GM19023 (cell line): ENCODE measurements around the gene UBR3.
"Not testable (repeated sequence)": the region's sequence is repeated elsewhere in the genome, so short reads cannot be mapped to it uniquely, and the experiment has no call there.

Experiments
- ATAC-seq: cut with Tn5 transposase; IDR thresholded peaks from one replicate; pipeline ENCODE4 v1.9.1; 2021; ENCODE audit warnings: mild to moderate bottlenecking, moderate library complexity; ENCODE audit not compliant: unreplicated experiment

UBR3 gene

GRCh38 chr2:169867579-169867978 is 40.3 kb downstream of the UBR3 start:
- ATAC-seq: no peak

GRCh38 chr2:169868951-169869350 is 41.7 kb downstream of the UBR3 start:
- ATAC-seq: no peak

DNA sequence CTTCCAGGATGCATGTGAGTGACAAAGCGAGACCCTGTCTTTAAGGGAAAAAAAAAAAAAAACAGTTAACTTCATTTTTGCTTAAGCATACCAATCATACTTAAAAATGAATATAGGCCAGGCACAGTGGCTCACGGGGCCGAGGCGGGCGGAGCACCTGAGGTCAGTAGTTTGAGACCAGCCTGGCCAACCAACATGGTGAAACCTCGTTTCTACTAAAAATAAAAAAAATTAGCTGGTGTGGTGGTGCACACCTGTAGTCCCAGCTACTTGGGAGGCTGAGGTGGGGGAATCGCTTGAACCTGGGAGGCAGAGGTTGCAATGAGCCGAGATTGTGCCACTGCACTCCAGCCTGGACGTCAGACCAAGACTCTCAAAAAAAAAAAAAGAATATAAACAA is 44.1 kb downstream of the UBR3 start:
- not testable (repeated sequence) for ATAC-seq

- no peak for ATAC-seq
Measured at GRCh38 chr2:169871994-169872393, 44.7 kb downstream of the UBR3 start.

GRCh38 chr2:169877398-169877797 is 50.1 kb downstream of the UBR3 start:
- ATAC-seq: no peak

DNA sequence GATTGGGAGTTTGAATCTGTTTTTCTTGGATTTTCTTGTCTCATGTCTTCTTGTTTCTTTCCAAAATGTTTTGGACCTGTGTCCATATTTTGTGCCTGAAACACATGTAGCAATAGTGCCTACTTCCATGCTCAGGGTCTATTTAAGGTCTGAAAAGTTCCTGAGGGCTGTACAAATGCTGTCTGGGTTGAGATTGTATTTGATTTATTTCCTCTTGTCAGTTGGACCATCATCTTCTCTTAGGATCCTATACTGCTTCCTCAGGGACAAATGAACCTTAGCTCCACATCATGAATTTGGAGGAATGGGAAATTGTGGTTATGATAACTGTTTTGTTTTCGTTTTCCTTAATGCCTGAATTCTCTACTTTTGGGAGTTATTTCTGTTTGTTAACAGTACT is 59.9 kb downstream of the UBR3 start:
- no peak for ATAC-seq

GRCh38 chr2:169891593-169892298 is 64.5 kb downstream of the UBR3 start:
- ATAC-seq: no peak

- no peak for ATAC-seq
Measured at GRCh38 chr2:169892951-169893350, 65.7 kb downstream of the UBR3 start.

DNA sequence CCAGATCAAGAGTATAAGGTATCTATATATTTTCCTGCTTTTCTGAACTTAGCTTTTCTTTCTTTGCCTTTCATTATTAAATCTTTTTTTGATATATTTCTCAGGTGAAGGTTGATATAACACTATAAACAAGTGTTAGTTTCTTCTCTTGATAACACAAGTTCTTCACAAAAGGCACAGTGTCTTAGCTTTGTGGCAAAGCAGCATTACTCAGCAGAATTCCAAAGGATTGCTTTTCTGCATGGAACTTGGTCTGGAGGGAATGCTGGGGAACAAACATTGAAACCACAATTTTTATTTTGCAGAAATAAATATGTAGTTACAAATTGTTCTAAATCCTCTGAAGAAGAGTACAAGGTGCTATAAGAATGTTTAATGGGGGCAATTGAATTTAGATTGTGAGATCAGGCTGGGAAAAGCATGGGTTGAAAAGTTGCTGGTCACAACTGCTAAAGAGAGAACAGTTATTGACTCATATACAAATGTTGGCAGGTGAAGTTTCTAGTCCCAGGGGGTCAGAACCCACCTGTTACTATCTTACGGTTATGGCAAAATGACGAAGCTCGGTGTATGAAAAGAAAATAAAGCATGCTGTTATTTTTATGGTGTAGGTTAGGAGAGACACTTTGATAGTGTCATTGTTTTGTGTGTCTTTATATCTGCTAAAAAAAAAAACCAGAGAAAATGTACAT is 68.2 kb downstream of the UBR3 start:
- no peak for ATAC-seq

DNA sequence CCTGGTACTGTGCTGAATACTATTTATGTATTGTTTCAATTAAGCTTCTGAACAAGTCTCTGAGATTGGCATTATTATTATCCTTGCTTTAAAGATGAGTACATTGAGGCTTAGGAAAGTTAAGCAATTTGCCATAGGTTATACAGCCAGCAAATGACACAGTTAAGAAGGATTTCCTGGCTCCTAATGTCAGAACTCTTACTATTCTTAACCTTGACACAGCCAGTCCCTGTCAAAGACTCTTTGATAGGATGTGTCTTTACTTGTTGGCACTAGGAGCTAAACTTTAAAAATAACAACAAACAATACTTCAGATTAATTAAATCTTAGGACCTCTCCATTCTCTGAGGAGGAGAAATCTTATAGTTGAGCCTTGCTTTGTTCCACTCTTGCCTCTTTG is 70.6 kb downstream of the UBR3 start:
- ATAC-seq: no peak

DNA sequence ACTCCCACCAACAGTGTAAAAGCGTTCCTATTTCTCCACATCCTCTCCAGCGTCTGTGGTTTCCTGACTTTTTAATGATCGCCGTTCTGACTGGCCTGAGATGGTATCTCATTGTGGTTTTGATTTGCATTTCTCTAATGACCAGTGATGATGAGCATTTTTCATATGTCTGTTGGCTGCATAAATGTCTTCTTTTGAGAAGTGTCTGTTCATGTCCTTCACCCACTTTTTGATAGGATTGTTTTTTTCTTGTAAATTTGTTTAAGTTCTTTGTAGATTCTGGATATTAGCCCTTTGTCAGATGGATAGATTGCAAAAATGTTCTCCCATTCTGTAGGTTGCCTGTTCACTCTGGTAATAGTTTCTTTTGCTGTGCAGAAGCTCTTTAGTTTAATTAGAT is 72.8 kb downstream of the UBR3 start:
- not testable (repeated sequence) for ATAC-seq

- no peak for ATAC-seq
Measured at GRCh38 chr2:169900686-169901085, 73.4 kb downstream of the UBR3 start.

DNA sequence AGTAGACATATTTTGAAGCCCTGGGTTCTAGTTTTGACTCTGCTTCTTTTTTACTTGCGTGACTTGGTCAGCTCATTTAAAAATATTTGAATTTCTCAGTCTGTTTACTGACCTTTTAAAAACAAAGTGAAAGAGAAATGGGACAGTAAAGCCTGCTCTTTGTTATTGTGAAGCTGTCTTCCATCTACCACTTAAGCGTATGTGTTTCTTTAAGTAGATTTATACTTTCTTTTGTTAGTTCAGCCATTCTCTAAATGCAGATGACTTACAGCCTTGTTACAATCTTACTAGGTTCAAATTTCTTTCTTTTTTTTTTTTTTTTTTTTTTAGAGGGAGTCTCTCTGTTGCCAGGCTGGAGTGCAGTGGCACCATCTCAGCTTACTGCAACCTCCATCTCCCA is 79.5 kb downstream of the UBR3 start:
- ATAC-seq: no peak

GRCh38 chr2:169909376-169909775 is 82.1 kb downstream of the UBR3 start:
- ATAC-seq: no peak

DNA sequence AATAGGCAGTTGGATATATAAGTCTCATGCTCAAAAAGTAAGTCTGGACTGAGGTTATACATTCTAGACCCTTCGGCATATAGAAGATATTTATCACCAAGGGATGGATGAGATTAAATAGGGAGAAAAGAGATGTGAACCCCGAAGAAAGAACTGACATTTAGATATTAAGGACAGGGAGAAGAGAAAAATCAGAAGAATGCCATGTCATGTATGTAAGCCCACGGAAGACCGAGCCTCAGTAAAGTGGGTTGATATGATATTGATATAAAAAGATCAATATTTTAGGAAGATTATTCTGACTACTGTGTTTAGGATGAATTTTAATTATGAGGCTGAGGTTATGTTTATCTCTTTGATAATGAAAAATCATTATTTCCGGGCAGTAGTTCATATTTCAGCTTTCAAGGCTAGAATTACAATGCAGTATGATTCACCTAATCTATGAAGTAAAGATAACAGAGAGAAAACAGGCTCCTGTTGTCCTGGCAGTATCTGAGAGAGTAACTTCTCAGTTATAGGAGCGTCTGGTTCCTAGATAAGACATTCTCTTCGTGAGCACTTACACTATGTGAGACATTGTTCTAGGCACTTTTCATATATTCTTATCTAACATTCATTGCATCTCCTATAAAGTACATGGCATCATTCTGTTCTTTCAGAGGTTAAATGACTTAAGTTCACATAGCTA is 83.0 kb downstream of the UBR3 start:
- ATAC-seq: no peak

DNA sequence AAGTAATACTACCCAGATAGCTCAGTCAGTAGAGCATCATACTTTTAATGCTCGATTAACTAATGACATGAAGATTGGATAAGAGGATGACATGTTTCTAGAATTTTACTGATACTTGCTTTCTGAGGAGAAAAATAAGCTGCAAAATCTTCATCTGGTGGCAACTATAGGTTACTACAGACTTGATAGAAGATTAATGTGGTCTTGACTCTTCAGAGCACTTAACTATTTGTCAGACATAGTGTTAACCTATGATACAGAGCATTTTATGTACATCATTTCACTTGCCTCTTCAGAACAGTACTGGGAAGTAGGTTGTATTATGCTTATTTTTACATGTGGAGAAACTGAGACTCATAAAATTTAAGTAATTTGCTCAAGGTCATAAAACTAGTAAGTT is 83.9 kb downstream of the UBR3 start:
- no peak for ATAC-seq

GRCh38 chr2:169916623-169917022 is 89.4 kb downstream of the UBR3 start:
- ATAC-seq: no peak

- ATAC-seq: no peak
Measured at GRCh38 chr2:169923977-169924376, 96.7 kb downstream of the UBR3 start.

DNA sequence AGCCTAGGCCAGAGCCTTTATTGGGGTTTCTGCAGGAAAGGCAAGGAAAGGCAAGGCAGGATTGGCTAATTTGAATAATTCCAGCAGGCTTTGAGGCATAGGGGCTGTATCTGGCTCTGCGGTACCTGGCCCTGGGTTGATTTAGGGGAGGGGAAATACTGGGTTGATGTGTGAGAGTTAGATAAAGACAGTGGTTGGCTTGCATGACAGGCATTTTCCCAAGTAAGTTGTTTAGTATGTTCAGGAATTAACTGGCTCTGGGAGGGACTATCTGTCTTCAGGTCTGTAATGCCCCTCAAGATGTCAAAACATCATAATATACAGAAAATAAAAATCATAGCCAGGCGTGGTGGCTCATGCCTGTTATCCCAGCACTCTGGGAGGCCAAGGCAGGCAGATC is 98.7 kb downstream of the UBR3 start:
- no peak for ATAC-seq

DNA sequence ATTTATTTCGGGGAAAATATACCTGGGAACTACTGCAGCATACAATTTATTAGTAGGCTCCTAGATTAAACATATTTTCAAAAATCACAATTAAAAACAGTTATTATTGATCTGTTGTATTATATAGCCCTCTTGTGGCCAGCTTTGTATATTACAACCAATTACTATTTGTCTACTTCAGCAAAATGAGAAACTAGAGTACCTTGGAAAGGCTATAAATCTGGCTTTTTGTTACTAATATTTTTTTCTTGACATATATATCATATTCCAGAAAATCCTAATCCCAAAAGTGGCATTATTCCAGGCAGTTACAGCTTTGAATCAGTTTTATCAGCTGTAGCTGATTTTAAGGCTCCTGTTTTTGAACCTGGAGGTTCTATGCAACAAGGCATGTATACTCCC is 101.2 kb downstream of the UBR3 start:
- no peak for ATAC-seq

GRCh38 chr2:169933124-169933711 is 106.0 kb downstream of the UBR3 start:
- ATAC-seq: no peak

DNA sequence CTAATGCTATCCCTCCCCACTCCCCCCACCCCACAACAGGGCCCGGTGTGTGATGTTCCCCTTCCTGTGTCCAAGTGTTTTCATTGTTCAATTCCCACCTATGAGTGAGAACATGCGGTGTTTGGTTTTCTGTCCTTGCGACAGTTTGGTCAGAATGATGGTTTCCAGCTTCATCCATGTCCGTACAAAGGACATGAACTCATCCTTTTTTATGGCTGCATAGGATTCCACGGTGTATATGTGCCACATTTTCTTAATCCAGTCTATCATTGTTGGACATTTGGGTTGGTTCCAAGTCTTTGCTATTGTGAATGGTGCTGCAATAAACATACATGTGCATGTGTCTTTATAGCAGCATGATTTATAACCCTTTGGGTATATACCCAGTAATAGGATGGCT is 109.4 kb downstream of the UBR3 start:
- ATAC-seq: not testable (repeated sequence)
